K562 (cell line): ENCODE results near the gene ABLIM2. TPM values are rescaled to one million over a fixed set of nuclear protein-coding genes. Genes with fewer than 3 reads are reported as not detected.

ENCODE experiments used
- ATF4 ChIP-seq: fragments of 450-650 bp; formaldehyde crosslinking; IDR thresholded peaks from 2 replicates; pipeline ENCODE4 v1.4.0; 2022; ENCODE audit warnings: mild to moderate bottlenecking, moderate library complexity
- ATF7 ChIP-seq: fragments of 450-650 bp; IDR thresholded peaks from 2 replicates; pipeline ENCODE4 v1.7.1; 2014; ENCODE audit warnings: mild to moderate bottlenecking, moderate library complexity
- JUND ChIP-seq, 2 experiments: IDR thresholded peaks; 2 replicates in 1 of 2; 3 replicates in 1 of 2; pipeline ENCODE4 v1.6.1; 2011; ENCODE audit warnings: borderline replicate concordance in 2 of 2, low read depth in 2 of 2, low read length in 2 of 2, improper control_type of control experiment in 1 of 2, missing biosample characterization in 1 of 2, missing genetic modification characterization in 1 of 2, missing genetic modification reagents in 1 of 2
- ZBTB5 ChIP-seq: fragments of 450-650 bp; IDR thresholded peaks from 2 replicates; pipeline ENCODE4 v1.6.1; 2017; ENCODE audit warnings: antibody characterized with exemption
- ZNF609 ChIP-seq: sonication (generic); formaldehyde crosslinking; IDR thresholded peaks from 2 replicates; pipeline ENCODE4 v1.8.1; 2023; ENCODE audit warnings: missing genetic modification reagents, mild to moderate bottlenecking, borderline replicate concordance
- ZNF740 ChIP-seq, 3 experiments: fragments of 200-800 bp in 1 of 3; sonication (Bioruptor generic) in 1 of 3; sonication (generic) in 1 of 3; formaldehyde crosslinking in 1 of 3; IDR thresholded peaks; 2 replicates each; pipeline versions ENCODE4 v1.6.1 to v1.8.0; 2016 to 2022; ENCODE audit warnings: mild to moderate bottlenecking in 2 of 3, missing compliant biosample characterization in 2 of 3, missing genetic modification characterization in 2 of 3, missing genetic modification reagents in 1 of 3
- polyA plus RNA-seq, 8 experiments: library from polyadenylated mRNA; depleted of rRNA in 4 of 8; stranded (reverse) in 5 of 8; unstranded in 3 of 8; fragments of >200 nt; fragmentation: Nextera tagmentation in 2 of 8; fragmentation: Illumina TruSeq in 1 of 8; extraction: Ambion mirVana in 2 of 8; extraction: Trizol in 1 of 8; gene quantifications; 2 replicates each; pipeline versions ENCODE4 v1.2.1 to v1.2.3, GENCODE V29; 2011 to 2014; ENCODE audit warnings: inconsistent platforms in 1 of 8, missing spikeins in 1 of 8
- total RNA-seq, 7 experiments: library from RNA; depleted of rRNA in 6 of 7; stranded (reverse); fragments of >200 nt in 6 of 7; fragmentation: Illumina TruSeq in 2 of 7; extraction: Trizol in 2 of 7; gene quantifications; 2 replicates each; pipeline versions ENCODE4 v1.2.1 to v1.2.3, GENCODE V29; 2011 to 2021; ENCODE audit warnings: low replicate concordance in 1 of 7

ABLIM2 gene
- total and polyA plus RNA-seq, 9 of the 15 experiments (the other 6 are each of a cell fraction or from before 2014, with no cell fraction given), result not detected

- TF ChIP-seq ATF4 (CRISPR knock-in tag) (0 out of 2 replicates have a peak, but pooled peaks have one; percentile 24), ATF7 (peak; percentile 49), ZNF609 (CRISPR knock-in tag) (no peak), JUND (IDR thresholded peaks at IDR 0.05; ENCODE audit: borderline replicate concordance, low read depth, low read length) (peak; percentile 38; the same call in 1 of the 2 replicates), JUND (tag; IDR thresholded peaks at IDR 0.05; ENCODE audit: borderline replicate concordance, low read depth, low read length) (0 out of 3 replicates have a peak, but pooled peaks have one; percentile 14), ZNF740 (CRISPR knock-in tag; IDR thresholded peaks at IDR 0.05) (no peak), ZNF740 (tag; IDR thresholded peaks at IDR 0.05) (no peak), ZBTB5 (no peak)
Measured at GRCh38 chr4:8198906-8199593, 40.4 kb upstream of the ABLIM2 start, which contains the start of gene SH3TC1 (continued).
